HEK293 (cell line): ENCODE results near the gene EIF4A3.

Source experiments
- CTCF ChIA-PET: fragments of 350-600 bp; formaldehyde crosslinking; extraction: SDS; loops from one replicate; lab custom pipeline; 2021; ENCODE audit warnings: antibody characterized with exemption; lab: Yijun Ruan, JAX
- POLR2A ChIA-PET: fragments of 300-600 bp; formaldehyde crosslinking; extraction: SDS; loops from one replicate; lab custom pipeline; 2020; ENCODE audit warnings: antibody characterized with exemption, inconsistent platforms; lab: Yijun Ruan, JAX
- H3K27ac ChIP-seq: fragments of 200-500 bp; sonication (Bioruptor generic); 2 replicates; pipeline ENCODE4 v1.5.1; 2014; ENCODE audit warnings: low read depth, low read length, control low read depth, inconsistent platforms; ENCODE audit errors: extremely low read depth
- H3K36me3 ChIP-seq, 2 experiments: fragments of 200-500 bp in 1 of 2; sonication (Bioruptor generic) in 1 of 2; 1 replicate in 1 of 2; 2 replicates in 1 of 2; pipeline ENCODE4 v1.5.1; 2014 to 2017; ENCODE audit warnings: inconsistent platforms in 2 of 2, low read length in 2 of 2; ENCODE audit not compliant: control insufficient read depth in 2 of 2, insufficient read depth in 1 of 2
- H3K4me1 ChIP-seq: fragments of 200-500 bp; sonication (Bioruptor generic); 2 replicates; pipeline ENCODE4 v1.5.1; 2014; ENCODE audit warnings: mild to moderate bottlenecking, low read length, inconsistent platforms; ENCODE audit not compliant: control insufficient read depth, insufficient read depth
- H3K4me3 ChIP-seq: 2 replicates; pipeline ENCODE4 v1.5.1; 2011; ENCODE audit warnings: low read depth, mild to moderate bottlenecking, control low read depth, low read length, moderate library complexity
- H3K9me3 ChIP-seq: fragments of 200-500 bp; sonication (Bioruptor generic); 2 replicates; pipeline ENCODE4 v1.5.1; 2014; ENCODE audit warnings: low read depth, low read length, inconsistent platforms; ENCODE audit not compliant: control insufficient read depth, insufficient read depth
- IKZF3 ChIP-seq: fragments of 450-650 bp; IDR thresholded peaks from 2 replicates; pipeline ENCODE4 v1.5.0; 2018; ENCODE audit warnings: missing biosample characterization, mild to moderate bottlenecking, missing genetic modification characterization, moderate library complexity
- KLF9 ChIP-seq: fragments of 450-650 bp; formaldehyde crosslinking; IDR thresholded peaks from 2 replicates; pipeline ENCODE4 v1.5.1; 2016; ENCODE audit warnings: missing biosample characterization, missing genetic modification characterization, low read depth
- PRDM10 ChIP-seq: fragments of 450-650 bp; formaldehyde crosslinking; IDR thresholded peaks from 2 replicates; pipeline ENCODE4 v1.5.1; 2016; ENCODE audit warnings: missing biosample characterization, missing genetic modification characterization
- REPIN1 ChIP-seq: fragments of 450-650 bp; formaldehyde crosslinking; IDR thresholded peaks from 2 replicates; pipeline ENCODE4 v1.5.1; 2017; ENCODE audit warnings: missing biosample characterization, missing genetic modification characterization, low read depth
- SETDB1 ChIP-seq: IDR thresholded peaks from one replicate; pipeline ENCODE4 v1.6.1; 2017; ENCODE audit warnings: mild to moderate bottlenecking, low read length, moderate library complexity, mixed read lengths; ENCODE audit not compliant: insufficient read length
- SP7 ChIP-seq: fragments of 450-650 bp; formaldehyde crosslinking; IDR thresholded peaks from 2 replicates; pipeline ENCODE4 v1.5.1; 2016; ENCODE audit warnings: missing biosample characterization, missing genetic modification characterization
- TRIM28 ChIP-seq: IDR thresholded peaks from 2 replicates; pipeline ENCODE4 v1.6.1; 2011; ENCODE audit warnings: low read length, control low read depth, borderline replicate concordance
- ZBTB10 ChIP-seq: fragments of 450-650 bp; formaldehyde crosslinking; IDR thresholded peaks from 2 replicates; pipeline ENCODE4 v1.5.1; 2016; ENCODE audit warnings: missing biosample characterization, missing genetic modification characterization
- ZBTB49 ChIP-seq: fragments of 450-650 bp; formaldehyde crosslinking; IDR thresholded peaks from 2 replicates; pipeline ENCODE4 v1.5.1; 2016; ENCODE audit warnings: missing biosample characterization, missing genetic modification characterization, low read depth
- ZIC2 ChIP-seq: fragments of 450-650 bp; formaldehyde crosslinking; IDR thresholded peaks from 2 replicates; pipeline ENCODE4 v1.5.1; 2016; ENCODE audit warnings: missing biosample characterization, missing genetic modification characterization
- ZNF10 ChIP-seq: fragments of 450-650 bp; formaldehyde crosslinking; IDR thresholded peaks from 2 replicates; pipeline ENCODE4 v1.5.1; 2017; ENCODE audit warnings: missing biosample characterization, missing genetic modification characterization
- ZNF112 ChIP-seq: fragments of 450-650 bp; formaldehyde crosslinking; IDR thresholded peaks from 2 replicates; pipeline ENCODE4 v1.5.0; 2017; ENCODE audit warnings: missing biosample characterization, missing genetic modification characterization
- ZNF121 ChIP-seq: fragments of 450-650 bp; formaldehyde crosslinking; IDR thresholded peaks from 2 replicates; pipeline ENCODE4 v1.5.1; 2016; ENCODE audit warnings: missing biosample characterization, missing genetic modification characterization
- ZNF138 ChIP-seq: fragments of 450-650 bp; formaldehyde crosslinking; IDR thresholded peaks from 2 replicates; pipeline ENCODE4 v1.5.1; 2016; ENCODE audit warnings: missing biosample characterization, missing genetic modification characterization, borderline replicate concordance
- ZNF2 ChIP-seq: fragments of 450-650 bp; formaldehyde crosslinking; IDR thresholded peaks from 2 replicates; pipeline ENCODE4 v1.5.1; 2016; ENCODE audit warnings: missing biosample characterization, missing genetic modification characterization
- ZNF23 ChIP-seq: fragments of 450-650 bp; formaldehyde crosslinking; IDR thresholded peaks from 2 replicates; pipeline ENCODE4 v1.5.1; 2016; ENCODE audit warnings: missing biosample characterization, missing genetic modification characterization, borderline replicate concordance
- ZNF324 ChIP-seq: fragments of 450-650 bp; formaldehyde crosslinking; IDR thresholded peaks from 2 replicates; pipeline ENCODE4 v1.5.1; 2016; ENCODE audit warnings: missing biosample characterization, missing genetic modification characterization
- ZNF510 ChIP-seq: fragments of 450-650 bp; formaldehyde crosslinking; IDR thresholded peaks from 2 replicates; pipeline ENCODE4 v1.5.1; 2018; ENCODE audit warnings: mild to moderate bottlenecking, missing genetic modification characterization, missing biosample characterization; ENCODE audit not compliant: insufficient replicate concordance
- ZNF600 ChIP-seq: fragments of 450-650 bp; formaldehyde crosslinking; IDR thresholded peaks from 2 replicates; pipeline ENCODE4 v1.5.1; 2016; ENCODE audit warnings: missing biosample characterization, missing genetic modification characterization
- ZNF626 ChIP-seq: fragments of 450-650 bp; sonication (Bioruptor Pico); formaldehyde crosslinking; IDR thresholded peaks from 2 replicates; pipeline ENCODE4 v1.5.1; 2018; ENCODE audit warnings: missing biosample characterization, missing genetic modification characterization, inconsistent platforms
- ZSCAN16 ChIP-seq: fragments of 450-650 bp; formaldehyde crosslinking; IDR thresholded peaks from 2 replicates; pipeline ENCODE4 v1.5.1; 2016; ENCODE audit warnings: missing biosample characterization, missing genetic modification characterization
- TF ChIP-seq, protein P1 (sequence below): fragments of 450-650 bp; formaldehyde crosslinking; IDR thresholded peaks from 2 replicates; pipeline ENCODE4 v1.5.1; 2016; ENCODE audit warnings: missing biosample characterization, missing genetic modification characterization, borderline replicate concordance
- TF ChIP-seq, protein P2 (sequence below): fragments of 450-650 bp; formaldehyde crosslinking; IDR thresholded peaks from 2 replicates; pipeline ENCODE4 v1.5.1; 2016; ENCODE audit warnings: missing biosample characterization, missing genetic modification characterization

EIF4A3 gene

DNA sequence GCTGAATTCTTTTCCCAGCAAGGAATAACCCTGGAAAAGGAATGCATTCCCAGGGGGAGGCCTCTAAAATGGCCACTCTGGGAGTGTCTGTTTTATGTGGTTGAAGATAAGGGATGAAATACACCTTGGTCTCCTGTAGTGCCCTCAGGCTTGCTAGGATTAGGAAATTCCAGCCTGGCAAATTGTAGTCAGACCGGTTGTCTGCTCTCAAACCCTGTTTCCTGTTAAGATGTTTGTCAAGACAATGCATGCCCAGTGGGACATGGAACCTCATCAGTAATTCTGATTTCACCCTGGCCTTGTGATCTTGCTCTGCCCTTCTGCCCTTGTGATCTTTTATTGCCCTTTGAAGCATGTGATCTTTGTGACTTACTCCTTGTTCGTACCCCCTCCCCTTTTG is 8.7 kb upstream of the EIF4A3 start (continued):
- TF ChIP-seq TRIM28 (peak; percentile 93; the same call in 1 of the 2 replicates), ZNF10 (tag by site-specific recombination) (peak; percentile 12; the same call in 1 of the 2 replicates), ZNF324 (tag by site-specific recombination) (0 out of 2 replicates have a peak, but pooled peaks have one; percentile 37), IKZF3 (tag by site-specific recombination) (peak; percentile 73), SP7 (peak; percentile 38; the same call in 1 of the 2 replicates), ZNF626 (tag by site-specific recombination) (peak; percentile 93), ZNF510 (tag by site-specific recombination) (peak; percentile 78)

DNA sequence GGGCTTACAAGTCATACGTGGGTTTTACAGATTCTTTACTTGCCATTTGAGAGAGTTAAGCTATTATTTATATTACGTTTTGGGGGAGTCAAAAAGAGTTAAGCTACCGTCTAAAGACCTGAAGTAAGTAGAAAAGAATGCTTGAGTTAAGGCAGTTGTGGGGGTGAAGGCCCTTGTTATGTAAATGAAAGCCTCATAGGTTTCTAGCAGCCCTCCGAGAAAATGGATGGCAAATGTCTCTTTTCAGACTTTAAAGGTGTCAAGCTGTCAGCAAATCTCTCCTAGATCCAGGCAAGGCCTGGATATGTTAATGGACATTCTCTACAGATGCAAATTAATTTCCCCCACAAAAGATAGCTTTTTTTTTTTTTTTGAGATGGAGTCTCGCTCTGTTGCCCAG is 7.2 kb upstream of the EIF4A3 start:
- 0 out of 2 replicates have a peak, but pooled peaks cover 2% of the 10 kb centered on the region for H3K4me1 ChIP-seq
- TF ChIP-seq REPIN1 (tag by site-specific recombination) (no peak), ZNF23 (tag by site-specific recombination) (no peak), ZNF2 (tag by site-specific recombination) (no peak), KLF9 (tag by site-specific recombination) (no peak), PRDM10 (tag by site-specific recombination) (no peak), ZNF121 (no peak), ZNF112 (tag by site-specific recombination) (no peak), ZBTB10 (no peak), ZIC2 (tag by site-specific recombination) (no peak), ZBTB49 (tag by site-specific recombination) (no peak), ZSCAN16 (tag by site-specific recombination) (no peak), SETDB1 (no peak), ZNF138 (tag by site-specific recombination) (no peak), ZNF600 (tag by site-specific recombination) (no peak)
- TF ChIP-seq, protein P1, sequence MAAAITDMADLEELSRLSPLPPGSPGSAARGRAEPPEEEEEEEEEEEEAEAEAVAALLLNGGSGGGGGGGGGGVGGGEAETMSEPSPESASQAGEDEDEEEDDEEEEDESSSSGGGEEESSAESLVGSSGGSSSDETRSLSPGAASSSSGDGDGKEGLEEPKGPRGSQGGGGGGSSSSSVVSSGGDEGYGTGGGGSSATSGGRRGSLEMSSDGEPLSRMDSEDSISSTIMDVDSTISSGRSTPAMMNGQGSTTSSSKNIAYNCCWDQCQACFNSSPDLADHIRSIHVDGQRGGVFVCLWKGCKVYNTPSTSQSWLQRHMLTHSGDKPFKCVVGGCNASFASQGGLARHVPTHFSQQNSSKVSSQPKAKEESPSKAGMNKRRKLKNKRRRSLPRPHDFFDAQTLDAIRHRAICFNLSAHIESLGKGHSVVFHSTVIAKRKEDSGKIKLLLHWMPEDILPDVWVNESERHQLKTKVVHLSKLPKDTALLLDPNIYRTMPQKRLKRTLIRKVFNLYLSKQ (tag by site-specific recombination): no peak
- TF ChIP-seq, protein P2, sequence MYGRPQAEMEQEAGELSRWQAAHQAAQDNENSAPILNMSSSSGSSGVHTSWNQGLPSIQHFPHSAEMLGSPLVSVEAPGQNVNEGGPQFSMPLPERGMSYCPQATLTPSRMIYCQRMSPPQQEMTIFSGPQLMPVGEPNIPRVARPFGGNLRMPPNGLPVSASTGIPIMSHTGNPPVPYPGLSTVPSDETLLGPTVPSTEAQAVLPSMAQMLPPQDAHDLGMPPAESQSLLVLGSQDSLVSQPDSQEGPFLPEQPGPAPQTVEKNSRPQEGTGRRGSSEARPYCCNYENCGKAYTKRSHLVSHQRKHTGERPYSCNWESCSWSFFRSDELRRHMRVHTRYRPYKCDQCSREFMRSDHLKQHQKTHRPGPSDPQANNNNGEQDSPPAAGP (tag by site-specific recombination): no peak
- TF ChIP-seq, all 188 proteins: peak for 0
- no peaks in the 10 kb centered on the region; a peak in 1 of 3 replicates for H3K36me3 ChIP-seq
- no peak overlapping the region for H3K27ac ChIP-seq
- POLR2A ChIA-PET: no interaction called here
- H3K9me3 ChIP-seq: no peaks in the 10 kb centered on the region
- H3K4me3 ChIP-seq: no peak overlapping the region
- CTCF ChIA-PET: interaction anchor here (0.6 kb wide), 1 partner anchor 14 kb away, joined by 3 read pairs; no protein-coding TSS in a partner anchor
